Uterus (tissue), 4 donors: ENCODE data around the gene ANAPC13. TPM values are rescaled to one million over a fixed set of nuclear protein-coding genes. Genes with fewer than 3 reads are reported as not detected.
A peak's percentile ranks its signal among the peaks of the same experiment; 100 is the strongest.

ENCODE experiments used
- DNase-seq, 2 donors: peaks; one replicate each; pipeline ENCODE4 v3.0.0-alpha.2; 2019 to 2020
- H3K27ac ChIP-seq, 2 donors: fragments of 200-600 bp; sonication (generic); 1 replicate in 1 of 2; 2 replicates in 1 of 2; pipeline ENCODE4 v1.5.1; 2016 to 2018
- H3K27me3 ChIP-seq, 2 donors: fragments of 200-600 bp; sonication (generic); one replicate each; pipeline ENCODE4 v1.5.1; 2018 to 2019; ENCODE audit warnings: control low read depth in 1 of 2
- H3K36me3 ChIP-seq, 2 donors: fragments of 200-600 bp; sonication (generic); one replicate each; pipeline ENCODE4 v1.5.1; 2019; ENCODE audit warnings: control low read depth in 1 of 2
- H3K4me1 ChIP-seq, 2 donors: fragments of 200-600 bp; sonication (generic); one replicate each; pipeline ENCODE4 v1.5.1; 2018 to 2019; ENCODE audit warnings: control low read depth in 1 of 2
- H3K4me3 ChIP-seq, 2 donors: fragments of 200-600 bp; sonication (generic); 1 replicate in 1 of 2; 2 replicates in 1 of 2; pipeline ENCODE4 v1.5.1; 2018 to 2019; ENCODE audit warnings: mild to moderate bottlenecking in 1 of 2
- H3K9me3 ChIP-seq, 2 donors: fragments of 200-600 bp; sonication (generic); one replicate each; pipeline ENCODE4 v1.5.1; 2019; ENCODE audit warnings: control low read depth in 1 of 2
- POLR2A ChIP-seq, 2 donors: fragments of 450-650 bp; IDR thresholded peaks; one replicate each; pipeline ENCODE4 v1.6.1; 2016; ENCODE audit warnings: antibody characterized with exemption in 2 of 2, mild to moderate bottlenecking in 1 of 2, moderate library complexity in 1 of 2
- intact Hi-C: fragments of 100-400 bp; cut with DNase I; formaldehyde crosslinking; loops from one replicate; pipeline ENCODE4 v1.15.1; 2023; ENCODE audit warnings: low total_unique reads
- total RNA-seq, 4 donors: library from RNA; depleted of rRNA in 3 of 4; stranded (reverse); fragments of >200 nt in 3 of 4; gene quantifications; one replicate each; pipeline versions ENCODE4 v1.1.0 to v1.2.4, GENCODE V29; 2014 to 2023
- TF ChIP-seq, protein P1 (sequence below), 4 experiments: fragments of 200-600 bp in 2 of 4; fragments of 450-650 bp in 2 of 4; sonication (generic) in 2 of 4; IDR thresholded peaks; one replicate each; pipeline ENCODE4 v1.5.1; 2016 to 2019; ENCODE audit warnings: antibody characterized with exemption in 4 of 4, mild to moderate bottlenecking in 2 of 4, moderate library complexity in 1 of 4
- donor health status: DM: yes; HTN: yes; CAD: no.

The ANAPC13 gene
- total RNA-seq, 4 donors from 2014 or later: 17.6 to 64.8 (median 51.7) TPM

DNA sequence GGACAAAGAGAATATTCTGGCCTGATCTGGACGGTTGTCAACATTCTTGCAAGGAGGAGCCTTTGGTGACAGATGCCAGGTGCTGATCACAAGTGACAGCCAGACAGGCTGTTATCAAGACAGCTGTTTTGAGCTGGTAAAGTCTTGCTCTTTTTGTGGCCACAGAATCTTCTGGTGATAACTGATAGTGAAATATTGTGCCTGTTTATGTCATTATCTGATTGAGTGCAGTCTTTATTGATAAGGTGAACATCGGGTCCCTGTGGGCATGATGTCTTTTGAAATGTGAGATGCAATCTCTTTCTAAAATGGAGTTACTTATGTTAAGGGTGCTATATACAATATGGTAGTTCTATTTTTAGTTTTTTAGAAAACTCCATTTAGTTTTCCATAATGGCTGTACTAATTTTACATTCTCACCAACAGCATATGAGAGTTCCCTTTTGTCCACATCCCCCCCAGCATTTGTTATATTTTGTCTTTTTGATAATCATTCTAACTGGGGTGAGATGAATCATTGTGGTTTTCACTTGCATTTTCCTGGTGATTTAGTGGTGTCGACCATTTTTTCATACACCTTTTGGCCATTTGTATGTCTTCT, 10.8 kb upstream of the ANAPC13 start:
- Histone ChIP-seq H3K4me1 (no peaks in the 10 kb centered on the region), H3K36me3 (no peaks in the 10 kb centered on the region), H3K27ac (no peak overlapping the region), H3K27me3 (no peaks in the 10 kb centered on the region), H3K4me3 (no peak overlapping the region), H3K9me3 (no peaks in the 10 kb centered on the region)
- no peak for DNase-seq
- intact Hi-C loops: no loop called here
- no peak for TF ChIP-seq POLR2A (IDR thresholded peaks at IDR 0.05)
- TF ChIP-seq, protein P1, sequence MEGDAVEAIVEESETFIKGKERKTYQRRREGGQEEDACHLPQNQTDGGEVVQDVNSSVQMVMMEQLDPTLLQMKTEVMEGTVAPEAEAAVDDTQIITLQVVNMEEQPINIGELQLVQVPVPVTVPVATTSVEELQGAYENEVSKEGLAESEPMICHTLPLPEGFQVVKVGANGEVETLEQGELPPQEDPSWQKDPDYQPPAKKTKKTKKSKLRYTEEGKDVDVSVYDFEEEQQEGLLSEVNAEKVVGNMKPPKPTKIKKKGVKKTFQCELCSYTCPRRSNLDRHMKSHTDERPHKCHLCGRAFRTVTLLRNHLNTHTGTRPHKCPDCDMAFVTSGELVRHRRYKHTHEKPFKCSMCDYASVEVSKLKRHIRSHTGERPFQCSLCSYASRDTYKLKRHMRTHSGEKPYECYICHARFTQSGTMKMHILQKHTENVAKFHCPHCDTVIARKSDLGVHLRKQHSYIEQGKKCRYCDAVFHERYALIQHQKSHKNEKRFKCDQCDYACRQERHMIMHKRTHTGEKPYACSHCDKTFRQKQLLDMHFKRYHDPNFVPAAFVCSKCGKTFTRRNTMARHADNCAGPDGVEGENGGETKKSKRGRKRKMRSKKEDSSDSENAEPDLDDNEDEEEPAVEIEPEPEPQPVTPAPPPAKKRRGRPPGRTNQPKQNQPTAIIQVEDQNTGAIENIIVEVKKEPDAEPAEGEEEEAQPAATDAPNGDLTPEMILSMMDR (IDR thresholded peaks at IDR 0.05): no peak

DNA sequence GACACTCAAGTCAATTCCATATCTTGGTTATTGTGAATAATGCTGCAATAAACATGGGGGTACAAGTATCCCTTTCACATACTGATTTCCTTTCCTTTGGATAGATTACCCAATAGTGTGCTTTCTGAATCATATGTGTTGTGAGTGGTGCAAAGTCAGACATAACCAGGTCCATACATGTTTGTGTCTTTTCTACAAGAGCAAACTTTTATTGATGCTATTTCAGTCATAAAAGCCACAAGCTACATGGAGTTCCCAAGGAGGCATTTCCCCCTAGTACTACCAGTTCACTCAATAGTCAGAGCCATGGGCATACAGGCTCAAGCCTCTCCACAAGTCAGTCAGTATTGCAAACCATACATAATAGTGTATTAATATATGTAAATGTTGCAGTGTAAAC, 10.2 kb upstream of the ANAPC13 start:
- no peak overlapping the region for H3K4me3 ChIP-seq
- no peaks in the 10 kb centered on the region for H3K27me3 ChIP-seq
- H3K27ac ChIP-seq: no peak overlapping the region
- DNase-seq: no peak
- H3K36me3 ChIP-seq: no peaks in the 10 kb centered on the region
- intact Hi-C loops: no loop called here
- no peaks in the 10 kb centered on the region for H3K4me1 ChIP-seq
- TF ChIP-seq, protein P1 (IDR thresholded peaks at IDR 0.05): no peak
- no peak for TF ChIP-seq POLR2A (IDR thresholded peaks at IDR 0.05)
- H3K9me3 ChIP-seq: no peaks in the 10 kb centered on the region

DNA sequence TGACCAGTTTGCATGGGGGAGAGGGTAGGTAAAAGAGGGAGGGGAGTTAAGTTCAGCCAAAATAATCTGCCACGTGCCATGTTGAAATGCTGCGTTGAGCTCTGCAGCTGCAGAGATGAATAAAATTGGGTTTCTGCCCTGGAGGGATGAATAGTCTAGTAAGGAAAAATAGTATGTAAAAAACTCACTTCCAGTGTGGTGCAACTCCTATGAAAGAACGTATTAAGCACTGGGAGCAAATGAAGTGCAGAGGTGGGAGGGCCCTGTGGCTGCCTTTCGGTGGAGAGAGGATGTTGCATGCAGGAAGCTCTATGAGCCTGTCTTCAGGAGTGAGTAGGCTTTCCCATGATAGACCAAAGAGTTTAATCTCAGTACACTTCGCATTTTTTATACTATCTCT, 8.7 kb upstream of the ANAPC13 start:
- H3K4me3 ChIP-seq: no peak overlapping the region
- no peaks in the 10 kb centered on the region for H3K36me3 ChIP-seq
- TF ChIP-seq, protein P1 (IDR thresholded peaks at IDR 0.05): no peak
- no peak for TF ChIP-seq POLR2A (IDR thresholded peaks at IDR 0.05)
- no peaks in the 10 kb centered on the region for H3K27me3 ChIP-seq
- H3K9me3 ChIP-seq: no peaks in the 10 kb centered on the region
- H3K27ac ChIP-seq: no peak overlapping the region
- DNase-seq: no peak
- no peaks in the 10 kb centered on the region for H3K4me1 ChIP-seq
- intact Hi-C loops: no loop called here

DNA sequence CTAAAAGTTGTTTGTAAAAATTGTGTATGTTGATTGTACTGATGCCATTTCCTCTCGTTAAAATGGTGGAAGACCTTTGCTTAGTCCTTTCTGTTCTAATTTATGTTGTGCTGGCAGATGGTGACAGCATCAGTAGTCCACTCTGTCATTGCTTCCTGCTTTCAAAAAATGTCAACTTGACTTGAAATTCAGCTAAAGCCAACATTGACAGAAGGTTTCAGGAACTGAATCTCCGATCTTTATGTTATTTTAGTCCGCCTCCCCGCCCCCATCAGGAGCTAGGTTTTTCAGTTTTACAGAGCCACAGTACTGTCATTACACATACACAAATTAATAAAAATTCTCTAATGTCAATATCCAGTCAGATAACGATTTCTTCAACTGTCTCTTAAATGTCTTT, 1.6 kb upstream of the ANAPC13 start:
- H3K4me3 ChIP-seq: peak overlapping the region in 1 of 2 donors; percentile 72
- H3K36me3 ChIP-seq: no peaks in the 10 kb centered on the region
- DNase-seq: no peak
- intact Hi-C loops: no loop called here
- H3K9me3 ChIP-seq: no peaks in the 10 kb centered on the region
- no peaks in the 10 kb centered on the region for H3K27me3 ChIP-seq
- no peak for TF ChIP-seq POLR2A (IDR thresholded peaks at IDR 0.05)
- TF ChIP-seq, protein P1 (IDR thresholded peaks at IDR 0.05): no peak
- peaks cover 0 to 8% of the 10 kb centered on the region in 2 donors for H3K4me1 ChIP-seq
- H3K27ac ChIP-seq: peak overlapping the region in 1 of 2 donors; percentile 5

DNA sequence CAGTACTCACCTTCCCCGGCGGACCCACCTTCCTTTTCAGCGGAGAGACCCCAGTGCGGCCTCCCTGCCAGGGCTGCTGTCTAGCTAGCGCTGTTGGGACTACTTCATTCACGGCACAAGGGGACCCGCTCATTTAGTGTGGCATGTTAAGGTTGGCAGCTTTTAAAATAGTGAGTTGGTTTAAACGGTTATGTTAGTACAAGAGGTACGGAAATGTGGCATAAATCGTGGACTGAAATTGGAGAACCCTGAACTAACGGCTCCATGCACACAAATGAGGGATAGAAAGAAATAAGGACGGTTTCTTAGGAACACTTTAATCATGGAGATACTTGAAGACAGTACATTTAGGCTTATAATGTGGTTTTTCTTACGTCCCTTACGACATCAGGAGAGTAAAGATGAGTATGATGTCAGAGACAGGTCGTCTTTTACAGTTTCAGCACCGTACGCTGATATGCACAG, 824 bp upstream of the ANAPC13 start:
- TF ChIP-seq POLR2A (IDR thresholded peaks at IDR 0.05): no peak
- TF ChIP-seq, protein P1 (IDR thresholded peaks at IDR 0.05): no peak
- peak overlapping the region; percentile 72 to 95 for H3K4me3 ChIP-seq
- peaks cover 0 to 8% of the 10 kb centered on the region in 2 donors for H3K4me1 ChIP-seq
- no peaks in the 10 kb centered on the region for H3K9me3 ChIP-seq
- H3K36me3 ChIP-seq: no peaks in the 10 kb centered on the region
- no peaks in the 10 kb centered on the region for H3K27me3 ChIP-seq
- intact Hi-C loops: no loop called here
- no peak for DNase-seq
- H3K27ac ChIP-seq: peak overlapping the region; percentile 95 to 97
